ENCODE measurements around the gene AXIN1.

The AXIN1 gene

DNA sequence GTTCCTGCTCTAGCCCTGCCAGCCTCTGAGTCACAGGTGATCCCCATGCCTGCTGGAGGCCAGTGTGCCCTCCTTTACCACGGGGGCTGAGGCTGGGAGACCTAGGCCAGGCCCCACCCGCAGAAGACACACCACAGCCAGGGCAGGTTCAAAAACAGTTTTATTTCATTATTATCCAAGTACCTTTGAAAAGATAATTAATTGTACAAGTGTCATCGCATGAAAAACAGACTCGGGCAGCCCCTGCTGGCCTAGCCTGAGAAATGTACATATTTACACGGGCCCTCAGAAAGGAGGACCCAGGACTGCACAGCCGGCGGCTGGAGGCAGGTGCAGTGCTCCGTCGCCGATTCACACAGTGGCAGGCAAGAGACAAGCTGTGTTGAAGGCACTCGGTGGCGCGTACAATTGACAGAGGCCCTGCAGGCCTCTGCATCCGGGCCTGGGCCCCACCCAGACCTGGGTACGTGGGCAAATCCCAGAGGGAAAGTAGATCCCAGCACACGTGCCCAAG, 65.2 kb downstream of the AXIN1 start:
- Histone ChIP-seq H3K4me1 (ENCODE audit: low read length) (no peaks in the 10 kb centered on the region), H3K4me3 (ENCODE audit: low read length) (no peak overlapping the region)
- TF ChIP-seq, protein P1, sequence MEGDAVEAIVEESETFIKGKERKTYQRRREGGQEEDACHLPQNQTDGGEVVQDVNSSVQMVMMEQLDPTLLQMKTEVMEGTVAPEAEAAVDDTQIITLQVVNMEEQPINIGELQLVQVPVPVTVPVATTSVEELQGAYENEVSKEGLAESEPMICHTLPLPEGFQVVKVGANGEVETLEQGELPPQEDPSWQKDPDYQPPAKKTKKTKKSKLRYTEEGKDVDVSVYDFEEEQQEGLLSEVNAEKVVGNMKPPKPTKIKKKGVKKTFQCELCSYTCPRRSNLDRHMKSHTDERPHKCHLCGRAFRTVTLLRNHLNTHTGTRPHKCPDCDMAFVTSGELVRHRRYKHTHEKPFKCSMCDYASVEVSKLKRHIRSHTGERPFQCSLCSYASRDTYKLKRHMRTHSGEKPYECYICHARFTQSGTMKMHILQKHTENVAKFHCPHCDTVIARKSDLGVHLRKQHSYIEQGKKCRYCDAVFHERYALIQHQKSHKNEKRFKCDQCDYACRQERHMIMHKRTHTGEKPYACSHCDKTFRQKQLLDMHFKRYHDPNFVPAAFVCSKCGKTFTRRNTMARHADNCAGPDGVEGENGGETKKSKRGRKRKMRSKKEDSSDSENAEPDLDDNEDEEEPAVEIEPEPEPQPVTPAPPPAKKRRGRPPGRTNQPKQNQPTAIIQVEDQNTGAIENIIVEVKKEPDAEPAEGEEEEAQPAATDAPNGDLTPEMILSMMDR (IDR thresholded peaks at IDR 0.05; ENCODE audit: low read length): no peak
- no peak for TF ChIP-seq EZH2 (optimal IDR thresholded peaks at IDR 0.05; ENCODE audit: low read depth, low read length)
- TF ChIP-seq EZH2phosphoT487 (IDR thresholded peaks at IDR 0.05; ENCODE audit: low read length): no peak

DNA sequence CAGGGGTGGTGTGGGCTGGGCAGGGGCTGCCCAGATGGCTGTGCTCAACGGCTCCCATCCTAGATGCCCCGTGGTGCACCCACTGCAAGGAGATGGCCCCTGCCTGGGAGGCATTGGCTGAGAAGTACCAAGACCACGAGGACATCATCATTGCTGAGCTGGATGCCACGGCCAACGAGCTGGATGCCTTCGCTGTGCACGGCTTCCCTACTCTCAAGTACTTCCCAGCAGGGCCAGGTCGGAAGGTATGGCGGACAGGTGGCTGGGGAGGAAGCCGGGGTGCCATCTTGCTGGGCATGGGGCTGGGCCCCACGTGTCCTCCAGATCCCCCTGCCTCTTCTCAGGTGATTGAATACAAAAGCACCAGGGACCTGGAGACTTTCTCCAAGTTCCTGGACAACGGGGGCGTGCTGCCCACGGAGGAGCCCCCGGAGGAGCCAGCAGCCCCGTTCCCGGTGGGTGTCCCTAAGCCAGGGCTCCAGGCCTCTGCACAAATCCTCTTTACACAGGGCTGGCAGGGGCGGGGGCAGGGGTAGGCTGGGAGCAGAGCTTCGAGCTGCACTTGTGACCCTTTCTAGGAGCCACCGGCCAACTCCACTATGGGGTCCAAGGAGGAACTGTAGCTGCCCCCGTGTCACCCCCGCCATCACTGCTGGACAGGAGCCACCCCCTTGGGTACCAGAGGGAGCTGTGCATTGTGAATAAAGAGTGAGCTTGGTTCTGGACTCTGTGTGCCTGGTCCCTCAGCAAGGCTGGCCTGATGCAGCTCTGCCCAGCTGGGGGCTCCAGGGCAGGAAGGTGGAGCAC, 65.8 kb downstream of the AXIN1 start:
- H3K9me3 ChIP-seq (replicated peaks; ENCODE audit: insufficient read depth, low read length): no peaks in the 10 kb centered on the region
- no peak overlapping the region for H3K27ac ChIP-seq (ENCODE audit: low read length)
- H2AFZ ChIP-seq (ENCODE audit: low read length): no peak overlapping the region
- no peaks in the 10 kb centered on the region for H3F3A ChIP-seq (ENCODE audit: insufficient read depth, low read length)
- H3K79me2 ChIP-seq (ENCODE audit: low read length): no peaks in the 10 kb centered on the region
- no peaks in the 10 kb centered on the region for H3K36me3 ChIP-seq (replicated peaks; ENCODE audit: insufficient read depth, low read length)
- no peaks in the 10 kb centered on the region for H4K20me1 ChIP-seq (ENCODE audit: insufficient read depth, low read length)
- H3K27me3 ChIP-seq (replicated peaks; ENCODE audit: insufficient read depth, low read length): peaks cover 4% of the 10 kb centered on the region; the same call in 1 of the 2 replicates
- H3K9me2 ChIP-seq (replicated peaks; ENCODE audit: insufficient read depth, low read length): no peaks in the 10 kb centered on the region
- H3K4me2 ChIP-seq (ENCODE audit: low read depth, low read length): no peak overlapping the region
- H3K9ac ChIP-seq (ENCODE audit: low read length): no peak overlapping the region
- TF ChIP-seq EZH2 (optimal IDR thresholded peaks at IDR 0.05; ENCODE audit: low read depth, low read length): no peak
- TF ChIP-seq, protein P1 (IDR thresholded peaks at IDR 0.05; ENCODE audit: low read length): no peak
- TF ChIP-seq EZH2phosphoT487 (IDR thresholded peaks at IDR 0.05; ENCODE audit: low read length): no peak
- DNase-seq: no peak
- H3K4me3 ChIP-seq (ENCODE audit: low read length): no peak overlapping the region
- H3K4me1 ChIP-seq (ENCODE audit: low read length): no peaks in the 10 kb centered on the region

More for the DNA sequence above, 65.2 kb downstream of the AXIN1 start:
- no peak overlapping the region for H3K9ac ChIP-seq (ENCODE audit: low read length)
- no peaks in the 10 kb centered on the region for H3K36me3 ChIP-seq (replicated peaks; ENCODE audit: insufficient read depth, low read length)
- H2AFZ ChIP-seq (ENCODE audit: low read length): no peak overlapping the region
- no peaks in the 10 kb centered on the region for H3K9me2 ChIP-seq (replicated peaks; ENCODE audit: insufficient read depth, low read length)
- H3K9me3 ChIP-seq (replicated peaks; ENCODE audit: insufficient read depth, low read length): no peaks in the 10 kb centered on the region
- H4K20me1 ChIP-seq (ENCODE audit: insufficient read depth, low read length): no peaks in the 10 kb centered on the region
- no peaks in the 10 kb centered on the region for H3K27me3 ChIP-seq (replicated peaks; ENCODE audit: insufficient read depth, low read length)
- DNase-seq: no peak
- no peak overlapping the region for H3K4me2 ChIP-seq (ENCODE audit: low read depth, low read length)
- no peaks in the 10 kb centered on the region for H3F3A ChIP-seq (ENCODE audit: insufficient read depth, low read length)
- no peaks in the 10 kb centered on the region for H3K79me2 ChIP-seq (ENCODE audit: low read length)
- H3K27ac ChIP-seq (ENCODE audit: low read length): no peak overlapping the region

DNA sequence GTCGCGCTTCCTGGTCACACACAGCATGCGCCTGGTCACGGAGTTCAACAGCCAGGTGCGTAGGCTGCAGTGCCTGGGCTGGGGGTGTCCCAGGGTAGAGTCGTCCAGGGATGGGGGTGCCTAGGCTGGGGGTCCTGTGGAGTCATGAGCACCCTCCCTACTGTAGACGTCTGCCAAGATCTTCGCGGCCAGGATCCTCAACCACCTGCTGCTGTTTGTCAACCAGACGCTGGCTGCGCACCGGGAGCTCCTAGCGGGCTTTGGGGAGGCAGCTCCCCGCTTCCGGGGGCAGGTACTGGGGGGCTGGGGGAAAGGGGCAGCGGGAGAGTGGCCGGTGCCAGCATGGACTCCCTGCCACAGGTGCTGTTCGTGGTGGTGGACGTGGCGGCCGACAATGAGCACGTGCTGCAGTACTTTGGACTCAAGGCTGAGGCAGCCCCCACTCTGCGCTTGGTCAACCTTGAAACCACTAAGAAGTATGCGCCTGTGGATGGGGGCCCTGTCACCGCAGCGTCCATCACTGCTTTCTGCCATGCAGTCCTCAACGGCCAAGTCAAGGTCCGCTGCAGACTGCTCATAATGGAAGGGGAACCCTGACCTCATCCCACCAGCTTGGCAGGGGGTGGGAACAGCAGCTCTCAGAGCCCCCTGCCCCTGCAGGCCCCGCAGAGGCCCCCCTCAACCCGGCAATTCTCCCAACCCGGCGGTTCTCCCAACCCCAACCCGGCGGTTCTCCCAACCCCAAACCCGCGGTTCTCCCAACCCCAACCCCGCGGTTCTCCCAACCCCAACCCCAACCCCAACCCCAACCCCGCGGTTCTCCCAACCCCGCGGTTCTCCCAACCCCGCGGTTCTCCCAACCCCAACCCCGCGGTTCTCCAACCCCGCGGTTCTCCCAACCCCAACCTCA, 67.1 kb downstream of the AXIN1 start:
- H3K9ac ChIP-seq (ENCODE audit: low read length): no peak overlapping the region
- H3K4me3 ChIP-seq (ENCODE audit: low read length): no peak overlapping the region
- H3K4me2 ChIP-seq (ENCODE audit: low read depth, low read length): no peak overlapping the region
- no peaks in the 10 kb centered on the region for H3K36me3 ChIP-seq (replicated peaks; ENCODE audit: insufficient read depth, low read length)
- H3K27me3 ChIP-seq (replicated peaks; ENCODE audit: insufficient read depth, low read length): peaks cover 15% of the 10 kb centered on the region
- H2AFZ ChIP-seq (ENCODE audit: low read length): no peak overlapping the region
- DNase-seq: no peak
- no peaks in the 10 kb centered on the region for H3K79me2 ChIP-seq (ENCODE audit: low read length)
- H4K20me1 ChIP-seq (ENCODE audit: insufficient read depth, low read length): no peaks in the 10 kb centered on the region
- no peaks in the 10 kb centered on the region for H3K9me2 ChIP-seq (replicated peaks; ENCODE audit: insufficient read depth, low read length)
- H3K9me3 ChIP-seq (replicated peaks; ENCODE audit: insufficient read depth, low read length): no peaks in the 10 kb centered on the region
- H3K4me1 ChIP-seq (ENCODE audit: low read length): no peaks in the 10 kb centered on the region
- H3F3A ChIP-seq (ENCODE audit: insufficient read depth, low read length): no peaks in the 10 kb centered on the region
- TF ChIP-seq, protein P1 (IDR thresholded peaks at IDR 0.05; ENCODE audit: low read length): no peak
- TF ChIP-seq EZH2phosphoT487 (IDR thresholded peaks at IDR 0.05; ENCODE audit: low read length) (no peak), EZH2 (optimal IDR thresholded peaks at IDR 0.05; ENCODE audit: low read depth, low read length) (no peak)
- H3K27ac ChIP-seq (ENCODE audit: low read length): no peak overlapping the region
